SK-N-SH (cell line): ENCODE data around the gene CLEC18B. TPM values are rescaled to one million over a fixed set of nuclear protein-coding genes. Genes with fewer than 3 reads are reported as not detected.

Experiments used
- CTCF ChIA-PET: fragments of 300-600, 350-600 bp; formaldehyde crosslinking; extraction: SDS; loops from one replicate; lab custom pipeline; 2021; lab: Yijun Ruan, JAX
- POLR2A ChIA-PET: fragments of 350-600 bp; sonication (Branson Sonifier 250); formaldehyde crosslinking; extraction: SDS; loops from one replicate; lab custom pipeline; 2020; ENCODE audit warnings: antibody characterized with exemption, inconsistent platforms; lab: Yijun Ruan, JAX
- DNase-seq: peaks from one replicate; pipeline ENCODE4 v3.0.0; 2012
- H2AFZ ChIP-seq: fragments of 200-600 bp; sonication (generic); 2 replicates; pipeline ENCODE4 v1.8.1; 2016; ENCODE audit warnings: antibody characterized with exemption, mild to moderate bottlenecking, low read depth
- H3F3A ChIP-seq: fragments of 200-600 bp; sonication (generic); replicated peaks from 2 replicates; pipeline ENCODE3; 2016; ENCODE audit warnings: antibody characterized with exemption, mild to moderate bottlenecking; ENCODE audit not compliant: insufficient read depth
- H3K27ac ChIP-seq, 2 experiments: fragments of 200-500 bp in 1 of 2; fragments of 200-600 bp in 1 of 2; sonication (Bioruptor generic) in 1 of 2; sonication (generic), shearing (Covaris generic) in 1 of 2; 2 replicates each; pipeline versions ENCODE4 v1.5.1 to v1.6.1; 2014 to 2016; ENCODE audit warnings: low read depth in 2 of 2, inconsistent platforms in 1 of 2, low read length in 1 of 2, mild to moderate bottlenecking in 1 of 2, mixed read lengths in 1 of 2
- H3K27me3 ChIP-seq: fragments of 200-600 bp; sonication (generic), shearing (Covaris generic); 2 replicates; pipeline ENCODE4 v1.6.1; 2016; ENCODE audit warnings: mixed run types; ENCODE audit not compliant: insufficient read depth
- H3K36me3 ChIP-seq, 2 experiments: fragments of 200-500 bp in 1 of 2; fragments of 200-600 bp in 1 of 2; sonication (Bioruptor generic) in 1 of 2; sonication (generic) in 1 of 2; replicated peaks in 1 of 2; 2 replicates each; pipeline versions ENCODE3 to v1.5.1; 2014 to 2016; ENCODE audit warnings: low read length in 1 of 2, mild to moderate bottlenecking in 1 of 2; ENCODE audit not compliant: insufficient read depth in 2 of 2, control insufficient read depth in 1 of 2
- H3K4me1 ChIP-seq, 2 experiments: fragments of 200-500 bp in 1 of 2; fragments of 200-600 bp in 1 of 2; sonication (Bioruptor generic) in 1 of 2; sonication (generic), shearing (Covaris generic) in 1 of 2; 2 replicates each; pipeline versions ENCODE4 v1.5.1 to v1.6.1; 2014 to 2016; ENCODE audit warnings: low read depth in 1 of 2, low read length in 1 of 2, mixed run types in 1 of 2; ENCODE audit not compliant: insufficient read depth in 2 of 2, control insufficient read depth in 1 of 2
- H3K4me2 ChIP-seq: fragments of 200-600 bp; sonication (generic), shearing (Covaris generic); 2 replicates; pipeline ENCODE4 v1.6.1; 2017; ENCODE audit warnings: mixed run types
- H3K4me3 ChIP-seq, 2 experiments: fragments of 200-500 bp in 1 of 2; fragments of 200-600 bp in 1 of 2; sonication (Bioruptor generic) in 1 of 2; sonication (generic), shearing (Covaris generic) in 1 of 2; 2 replicates each; pipeline versions ENCODE4 v1.5.1 to v1.8.1; 2014 to 2016; ENCODE audit warnings: low read depth in 2 of 2, inconsistent platforms in 1 of 2, low read length in 1 of 2, mild to moderate bottlenecking in 1 of 2, mixed read lengths in 1 of 2, moderate library complexity in 1 of 2
- H3K79me2 ChIP-seq: fragments of 200-600 bp; sonication (generic); 2 replicates; pipeline ENCODE4 v1.8.1; 2017; ENCODE audit warnings: mild to moderate bottlenecking; ENCODE audit not compliant: insufficient read depth
- H3K9ac ChIP-seq: fragments of 200-600 bp; sonication (generic); 2 replicates; pipeline ENCODE4 v1.6.1; 2017; ENCODE audit warnings: mixed run types
- H3K9me2 ChIP-seq: fragments of 200-600 bp; sonication (generic); 2 replicates; pipeline ENCODE4 v1.6.1; 2017; ENCODE audit warnings: mixed run types
- H3K9me3 ChIP-seq: fragments of 200-600 bp; sonication (generic); 2 replicates; pipeline ENCODE4 v1.6.1; 2017; ENCODE audit warnings: mixed run types, mild to moderate bottlenecking, moderate library complexity
- H4K20me1 ChIP-seq: fragments of 200-600 bp; sonication (generic); 2 replicates; pipeline ENCODE4 v1.6.1; 2017; ENCODE audit warnings: mild to moderate bottlenecking, mixed run types; ENCODE audit not compliant: insufficient read depth
- EZH2phosphoT487 ChIP-seq: fragments of 200-600 bp; sonication (generic); IDR thresholded peaks from 2 replicates; pipeline ENCODE4 v1.6.1; 2017; ENCODE audit warnings: low read depth, mixed run types, mild to moderate bottlenecking, antibody characterized with exemption, moderate library complexity, borderline replicate concordance
- FOSL2 ChIP-seq: IDR thresholded peaks from 2 replicates; pipeline ENCODE4 v1.4.0; 2012; ENCODE audit warnings: low read depth, mild to moderate bottlenecking, moderate library complexity, borderline replicate concordance
- FOXJ3 ChIP-seq: sonication (generic); formaldehyde crosslinking; IDR thresholded peaks from 2 replicates; pipeline ENCODE4 v1.5.1; 2020; ENCODE audit warnings: mild to moderate bottlenecking, missing genetic modification reagents
- GABPA ChIP-seq: IDR thresholded peaks from 2 replicates; pipeline ENCODE4 v1.4.0; 2012; ENCODE audit warnings: low read depth, mild to moderate bottlenecking
- MEF2A ChIP-seq: IDR thresholded peaks from 2 replicates; pipeline ENCODE4 v1.4.0; 2012; ENCODE audit warnings: low read depth, borderline replicate concordance
- RFX5 ChIP-seq: IDR thresholded peaks from 2 replicates; pipeline ENCODE4 v1.6.1; 2012; ENCODE audit warnings: mild to moderate bottlenecking, improper control_type of control experiment, low read length
- RXRA ChIP-seq: IDR thresholded peaks from 2 replicates; pipeline ENCODE4 v1.4.0; 2012; ENCODE audit warnings: low read depth, mild to moderate bottlenecking, borderline replicate concordance
- SIN3A ChIP-seq: IDR thresholded peaks from 2 replicates; pipeline ENCODE4 v1.6.1; 2012; ENCODE audit warnings: low read depth, mild to moderate bottlenecking, low read length, moderate library complexity, borderline replicate concordance
- TAF1 ChIP-seq: IDR thresholded peaks from 2 replicates; pipeline ENCODE4 v1.6.1; 2012; ENCODE audit warnings: low read depth, mild to moderate bottlenecking, low read length, moderate library complexity, borderline replicate concordance
- TCF12 ChIP-seq: IDR thresholded peaks from 2 replicates; pipeline ENCODE4 v1.4.0; 2012
- YY1 ChIP-seq: IDR thresholded peaks from 2 replicates; pipeline ENCODE4 v1.4.0; 2012; ENCODE audit warnings: low read depth, mild to moderate bottlenecking
- WGBS: methylation state at CpG from one replicate; pipeline ENCODE4 v1.1.6; 2017; ENCODE audit warnings: low lambda C conversion rate; 5-methylcytosine and 5-hydroxymethylcytosine counted together
- polyA plus RNA-seq, 3 experiments: library from polyadenylated mRNA; depleted of rRNA; stranded (reverse); fragments of >200 nt; gene quantifications; 2 replicates each; pipeline ENCODE4 v1.2.3, GENCODE V29; 2012
- TF ChIP-seq, protein P1 (sequence below): fragments of 200-600 bp; sonication (generic); IDR thresholded peaks from 2 replicates; pipeline ENCODE4 v1.6.1; 2017; ENCODE audit warnings: antibody characterized with exemption, mild to moderate bottlenecking, moderate library complexity
- TF ChIP-seq, protein P2 (sequence below): IDR thresholded peaks from 2 replicates; pipeline ENCODE4 v1.4.0; 2012; ENCODE audit warnings: low read depth, borderline replicate concordance

The CLEC18B gene
- polyA plus RNA-seq, 1 of the 3 experiments (the other 2 are of a cell fraction) = 0.10 TPM

- TF ChIP-seq, protein P1, sequence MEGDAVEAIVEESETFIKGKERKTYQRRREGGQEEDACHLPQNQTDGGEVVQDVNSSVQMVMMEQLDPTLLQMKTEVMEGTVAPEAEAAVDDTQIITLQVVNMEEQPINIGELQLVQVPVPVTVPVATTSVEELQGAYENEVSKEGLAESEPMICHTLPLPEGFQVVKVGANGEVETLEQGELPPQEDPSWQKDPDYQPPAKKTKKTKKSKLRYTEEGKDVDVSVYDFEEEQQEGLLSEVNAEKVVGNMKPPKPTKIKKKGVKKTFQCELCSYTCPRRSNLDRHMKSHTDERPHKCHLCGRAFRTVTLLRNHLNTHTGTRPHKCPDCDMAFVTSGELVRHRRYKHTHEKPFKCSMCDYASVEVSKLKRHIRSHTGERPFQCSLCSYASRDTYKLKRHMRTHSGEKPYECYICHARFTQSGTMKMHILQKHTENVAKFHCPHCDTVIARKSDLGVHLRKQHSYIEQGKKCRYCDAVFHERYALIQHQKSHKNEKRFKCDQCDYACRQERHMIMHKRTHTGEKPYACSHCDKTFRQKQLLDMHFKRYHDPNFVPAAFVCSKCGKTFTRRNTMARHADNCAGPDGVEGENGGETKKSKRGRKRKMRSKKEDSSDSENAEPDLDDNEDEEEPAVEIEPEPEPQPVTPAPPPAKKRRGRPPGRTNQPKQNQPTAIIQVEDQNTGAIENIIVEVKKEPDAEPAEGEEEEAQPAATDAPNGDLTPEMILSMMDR = no peak
- TF ChIP-seq RFX5 (no peak), FOSL2 (no peak)
These were observed 48.7 kb upstream of the CLEC18B start (continued) for GRCh38 chr16:74469946-74470478.

GRCh38 chr16:74468807-74469525 lies 47.7 kb upstream of the CLEC18B start:
- WGBS = 85% methylated on average over 7 of the region's 9 CpGs
- H3K4me3 ChIP-seq = no peak overlapping the region
- DNase-seq = no peak
- H3K9me3 ChIP-seq = no peaks in the 10 kb centered on the region
- H2AFZ ChIP-seq = no peak overlapping the region
- ChIA-PET POLR2A (no interaction called here), CTCF (no interaction called here)
- no peaks in the 10 kb centered on the region for H3F3A ChIP-seq
- no peaks in the 10 kb centered on the region for H3K4me1 ChIP-seq
- TF ChIP-seq, protein P2, sequence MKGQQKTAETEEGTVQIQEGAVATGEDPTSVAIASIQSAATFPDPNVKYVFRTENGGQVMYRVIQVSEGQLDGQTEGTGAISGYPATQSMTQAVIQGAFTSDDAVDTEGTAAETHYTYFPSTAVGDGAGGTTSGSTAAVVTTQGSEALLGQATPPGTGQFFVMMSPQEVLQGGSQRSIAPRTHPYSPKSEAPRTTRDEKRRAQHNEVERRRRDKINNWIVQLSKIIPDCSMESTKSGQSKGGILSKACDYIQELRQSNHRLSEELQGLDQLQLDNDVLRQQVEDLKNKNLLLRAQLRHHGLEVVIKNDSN = no peak
- no peak for TF ChIP-seq SIN3A
- H4K20me1 ChIP-seq = no peaks in the 10 kb centered on the region
- no peaks in the 10 kb centered on the region for H3K79me2 ChIP-seq
- no peaks in the 10 kb centered on the region for H3K27me3 ChIP-seq
- no peak overlapping the region for H3K4me2 ChIP-seq
- H3K27ac ChIP-seq = no peak overlapping the region
- no peak overlapping the region for H3K9ac ChIP-seq
- H3K36me3 ChIP-seq = peaks cover 61 to 68% of the 10 kb centered on the region in 2 experiments
- H3K9me2 ChIP-seq = no peaks in the 10 kb centered on the region

GRCh38 chr16:74466872-74467271 lies 45.6 kb upstream of the CLEC18B start:
- CTCF ChIA-PET = no interaction called here
- peaks cover 69 to 77% of the 10 kb centered on the region in 2 experiments for H3K36me3 ChIP-seq

More at GRCh38 chr16:74466872-74467271, 45.6 kb upstream of the CLEC18B start:
- H3K4me2 ChIP-seq = no peak overlapping the region
- H3K27ac ChIP-seq = no peak overlapping the region
- no peak overlapping the region for H2AFZ ChIP-seq
- no peaks in the 10 kb centered on the region for H3K27me3 ChIP-seq
- H4K20me1 ChIP-seq = no peaks in the 10 kb centered on the region
- no peaks in the 10 kb centered on the region for H3K79me2 ChIP-seq
- TF ChIP-seq RXRA (no peak), FOXJ3 (no peak), TAF1 (no peak), YY1 (no peak), RFX5 (no peak), TCF12 (no peak), MEF2A (no peak), EZH2phosphoT487 (no peak), GABPA (no peak)
- no peaks in the 10 kb centered on the region for H3F3A ChIP-seq
- H3K9me3 ChIP-seq = no peaks in the 10 kb centered on the region
- H3K9ac ChIP-seq = no peak overlapping the region
- no peaks in the 10 kb centered on the region for H3K9me2 ChIP-seq
- POLR2A ChIA-PET = no interaction called here
- DNase-seq = no peak
- WGBS = 97% methylated on average over 5 of the region's 5 CpGs
- no peaks in the 10 kb centered on the region for H3K4me1 ChIP-seq
- H3K4me3 ChIP-seq = no peak overlapping the region
